A673 (cell line): ENCODE results near the gene GRIA1. TPM values are rescaled to one million over a fixed set of nuclear protein-coding genes. Genes with fewer than 3 reads are reported as not detected.

ENCODE experiments used
- BruUV-seq: library from RNA; stranded (reverse); fragments of 400-500 nt; replicated peaks from 2 replicates; lab custom pipeline; 2021; lab: Mats Ljungman, UMichigan
- CTCF ChIA-PET: fragments of 300-600 bp; sonication (Branson Sonifier 250); formaldehyde crosslinking; loops from one replicate; lab custom pipeline; 2022; ENCODE audit warnings: antibody characterized with exemption; lab: Charles Lee
- POLR2A ChIA-PET: fragments of 300-600 bp; sonication (Branson Sonifier 250); formaldehyde crosslinking; loops from one replicate; lab custom pipeline; 2022; ENCODE audit warnings: antibody characterized with exemption; ENCODE audit not compliant: low non-redundant PET; lab: Charles Lee
- DNase-seq: peaks from one replicate; pipeline ENCODE4 v3.0.0-alpha.2; 2015; ENCODE audit warnings: low spot score
- H3K27ac ChIP-seq: fragments of 200-600 bp; sonication (generic); 2 replicates; pipeline ENCODE4 v1.5.1; 2016; ENCODE audit warnings: mixed run types, low read depth, mild to moderate bottlenecking, mixed read lengths, antibody characterized with exemption, low read length; ENCODE audit not compliant: poor library complexity, severe bottlenecking
- H3K27me3 ChIP-seq: fragments of 200-600 bp; sonication (generic); replicated peaks from 2 replicates; pipeline ENCODE4 v1.6.1; 2017; ENCODE audit warnings: mixed run types, low read depth, mild to moderate bottlenecking, mixed read lengths, antibody characterized with exemption, low read length; ENCODE audit not compliant: insufficient read depth, poor library complexity
- H3K36me3 ChIP-seq: fragments of 200-600 bp; sonication (generic); 2 replicates; pipeline ENCODE4 v1.6.1; 2016; ENCODE audit warnings: mixed run types, mild to moderate bottlenecking, mixed read lengths, antibody characterized with exemption, low read length; ENCODE audit not compliant: insufficient read depth, poor library complexity, severe bottlenecking
- H3K4me1 ChIP-seq: fragments of 200-600 bp; sonication (generic); 2 replicates; pipeline ENCODE4 v1.6.1; 2017; ENCODE audit warnings: mixed run types, mild to moderate bottlenecking, mixed read lengths, antibody characterized with exemption, low read length; ENCODE audit not compliant: insufficient read depth, poor library complexity, severe bottlenecking
- H3K4me3 ChIP-seq: fragments of 200-600 bp; sonication (generic); 2 replicates; pipeline ENCODE4 v1.5.1; 2016; ENCODE audit warnings: low read depth, mixed run types, mild to moderate bottlenecking, mixed read lengths, low read length; ENCODE audit not compliant: poor library complexity, severe bottlenecking
- H3K9me3 ChIP-seq: fragments of 200-600 bp; sonication (generic); 2 replicates; pipeline ENCODE4 v1.6.1; 2016; ENCODE audit warnings: mixed run types, low read depth, mild to moderate bottlenecking, mixed read lengths, antibody characterized with exemption, low read length; ENCODE audit not compliant: poor library complexity, severe bottlenecking
- CTCF ChIP-seq: fragments of 300-800, 200-600 bp; sonication (generic); conservative IDR thresholded peaks from 2 replicates; pipeline ENCODE4 v1.5.1; 2017; ENCODE audit warnings: low read depth, mild to moderate bottlenecking, antibody characterized with exemption, low read length, moderate library complexity, mixed read lengths
- EZH2 ChIP-seq: fragments of 200-600 bp; sonication (generic); IDR thresholded peaks from 2 replicates; pipeline ENCODE4 v1.6.1; 2017; ENCODE audit warnings: borderline replicate concordance, low read depth, mild to moderate bottlenecking, mixed read lengths, antibody characterized with exemption, low read length; ENCODE audit not compliant: poor library complexity, severe bottlenecking
- intact Hi-C: fragments of 100-400 bp; cut with micrococcal nuclease; formaldehyde crosslinking; loops from one replicate; pipeline ENCODE4 v1.10.0; 2022; ENCODE audit not compliant: unreplicated experiment
- total RNA-seq: library from RNA; stranded (reverse); gene quantifications from 2 replicates; pipeline ENCODE4 v1.2.3, GENCODE V29; 2021

The GRIA1 gene
- total RNA-seq, 1 experiment from 2014 or later, result 0.69 TPM

- H3K4me3 ChIP-seq, result no peak overlapping the region
- POLR2A ChIA-PET, result no interaction called here
- CTCF ChIA-PET, result no interaction called here
- H3K27ac ChIP-seq, result no peak overlapping the region
- H3K36me3 ChIP-seq, result no peaks in the 10 kb centered on the region
- BruUV-seq, result no TSS peak
- TF ChIP-seq EZH2 (no peak), CTCF (no peak)
- no peaks in the 10 kb centered on the region for H3K27me3 ChIP-seq
- no peaks in the 10 kb centered on the region for H3K4me1 ChIP-seq
- no peak for DNase-seq
- intact Hi-C loops, result no loop called here
- H3K9me3 ChIP-seq, result no peaks in the 10 kb centered on the region
These were observed 71.7 kb downstream of the GRIA1 start for GRCh38 chr5:153562189-153562588.

- Histone ChIP-seq H3K36me3 (no peaks in the 10 kb centered on the region), H3K4me1 (no peaks in the 10 kb centered on the region), H3K27ac (no peak overlapping the region), H3K27me3 (no peaks in the 10 kb centered on the region), H3K4me3 (no peak overlapping the region), H3K9me3 (no peaks in the 10 kb centered on the region)
- POLR2A ChIA-PET, result no interaction called here
- intact Hi-C loops, result no loop called here
- TF ChIP-seq EZH2, result no peak
- TF ChIP-seq CTCF, result no peak
- no peak for DNase-seq
- CTCF ChIA-PET, result no interaction called here
- BruUV-seq, result no TSS peak
These were observed 75.4 kb downstream of the GRIA1 start for GRCh38 chr5:153565822-153566221.

- no peaks in the 10 kb centered on the region for H3K4me1 ChIP-seq
- no peaks in the 10 kb centered on the region for H3K27me3 ChIP-seq
- no TSS peak for BruUV-seq
- intact Hi-C loops, result no loop called here
- no peaks in the 10 kb centered on the region for H3K9me3 ChIP-seq
- H3K4me3 ChIP-seq, result no peak overlapping the region
- TF ChIP-seq EZH2 (no peak), CTCF (no peak)
- H3K27ac ChIP-seq, result no peak overlapping the region
- ChIA-PET CTCF (no interaction called here), POLR2A (no interaction called here)
- no peaks in the 10 kb centered on the region for H3K36me3 ChIP-seq
- no peak for DNase-seq
These were observed 78.6 kb downstream of the GRIA1 start for GRCh38 chr5:153569036-153569435.
